ENCODE results near the gene SEPTIN1.
"Not testable (repeated sequence)": the region's sequence is repeated elsewhere in the genome, so short reads cannot be mapped to it uniquely, and the experiment has no call there.

The SEPTIN1 gene

GRCh38 chr16:30357085-30357714 lies 25.2 kb downstream of the SEPTIN1 start:
- no peak for DNase-seq

GRCh38 chr16:30356401-30357084 lies 25.8 kb downstream of the SEPTIN1 start:
- DNase-seq: peak in 1 of 3 experiments; percentile 60

GRCh38 chr16:30355954-30356308 lies 26.4 kb downstream of the SEPTIN1 start:
- peak in 1 of 3 experiments; percentile 58 for DNase-seq

- peak; percentile 95 to 99 (median 97) for DNase-seq
Observed at GRCh38 chr16:30355144-30355953, 27.0 kb downstream of the SEPTIN1 start, which contains the start of gene CD2BP2. Gene CD2BP2, minus strand, starts transcription at chr16:30355308. Its CDS starts 627 bp downstream, at chr16:30354681.

GRCh38 chr16:30354423-30355143 lies 27.8 kb downstream of the SEPTIN1 start:
- DNase-seq: no peak

- no peak for DNase-seq
Observed at GRCh38 chr16:30353438-30354129, 28.8 kb downstream of the SEPTIN1 start.

- DNase-seq: no peak
Observed at GRCh38 chr16:30352488-30353401, 29.6 kb downstream of the SEPTIN1 start.

- DNase-seq: no peak
Observed at GRCh38 chr16:30351586-30352419, 30.6 kb downstream of the SEPTIN1 start.

- DNase-seq: no peak
Observed at GRCh38 chr16:30351001-30351441, 31.3 kb downstream of the SEPTIN1 start.

- DNase-seq: no peak
Observed at GRCh38 chr16:30350134-30350871, 32.1 kb downstream of the SEPTIN1 start.

GRCh38 chr16:30349675-30350074 lies 32.7 kb downstream of the SEPTIN1 start:
- no peak for DNase-seq

- DNase-seq: no peak
Observed at GRCh38 chr16:30348929-30349328, 33.4 kb downstream of the SEPTIN1 start.

- DNase-seq: no peak
Observed at GRCh38 chr16:30348113-30348512, 34.2 kb downstream of the SEPTIN1 start.

GRCh38 chr16:30346286-30346685 lies 36.1 kb downstream of the SEPTIN1 start:
- DNase-seq: no peak

- not testable (repeated sequence) for DNase-seq
Observed at GRCh38 chr16:30343491-30343820, 38.9 kb downstream of the SEPTIN1 start.

- DNase-seq: no peak
Observed at GRCh38 chr16:30342751-30343490, 39.4 kb downstream of the SEPTIN1 start.

GRCh38 chr16:30341971-30342370 lies 40.4 kb downstream of the SEPTIN1 start:
- not testable (repeated sequence) for DNase-seq

GRCh38 chr16:30340621-30341020 lies 41.7 kb downstream of the SEPTIN1 start:
- DNase-seq: no peak

- not testable (repeated sequence) for DNase-seq
Observed at GRCh38 chr16:30338715-30339114, 43.6 kb downstream of the SEPTIN1 start.

Measured in NCI-H1417 (cell line).